Mucosa of stomach (tissue), 1 donor: ENCODE results near the gene WLS.

Experiments used
- H3K27me3 ChIP-seq: one replicate; pipeline ENCODE4 v1.7.0; 2013; ENCODE audit warnings: mild to moderate bottlenecking, low read length; ENCODE audit not compliant: control insufficient read depth, insufficient read depth
- H3K36me3 ChIP-seq: one replicate; pipeline ENCODE4 v1.7.0; 2013; ENCODE audit warnings: low read length; ENCODE audit not compliant: control insufficient read depth, insufficient read depth
- H3K4me1 ChIP-seq: one replicate; pipeline ENCODE4 v1.7.0; 2013; ENCODE audit warnings: mild to moderate bottlenecking, low read length; ENCODE audit not compliant: control insufficient read depth, insufficient read depth
- H3K4me3 ChIP-seq: one replicate; pipeline ENCODE4 v1.7.0; 2013; ENCODE audit warnings: low read length
- H3K9ac ChIP-seq: one replicate; pipeline ENCODE4 v1.7.0; 2013; ENCODE audit warnings: mild to moderate bottlenecking, low read length, moderate library complexity
- H3K9me3 ChIP-seq: one replicate; pipeline ENCODE4 v1.7.0; 2013; ENCODE audit warnings: mild to moderate bottlenecking, low read length, moderate library complexity; ENCODE audit not compliant: control insufficient read depth
- donor health status: Pancreatic carcinoma.

WLS gene

DNA sequence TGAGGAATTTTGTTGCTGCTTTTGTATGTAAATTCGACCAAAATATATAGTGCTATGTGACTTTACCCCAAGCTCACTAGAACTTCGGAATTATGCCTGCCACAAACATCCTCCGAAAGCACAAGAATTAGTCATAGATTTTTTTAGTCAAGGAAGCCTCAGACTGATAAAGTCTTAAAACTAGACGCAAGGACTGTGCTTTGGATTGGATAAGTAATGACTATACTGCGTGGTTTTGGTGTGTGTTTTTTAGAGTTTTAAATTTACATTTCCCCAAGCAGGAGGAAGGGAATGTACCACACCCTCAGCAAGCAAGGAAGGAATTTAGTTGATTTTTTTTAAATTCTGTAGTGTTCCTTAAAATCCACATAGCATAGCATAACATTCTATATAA is 10.3 kb downstream of the WLS start:
- Histone ChIP-seq H3K27me3 (no peaks in the 10 kb centered on the region), H3K4me3 (no peak overlapping the region), H3K36me3 (no peaks in the 10 kb centered on the region), H3K9me3 (no peaks in the 10 kb centered on the region), H3K4me1 (peaks cover 37% of the 10 kb centered on the region), H3K9ac (no peak overlapping the region)

DNA sequence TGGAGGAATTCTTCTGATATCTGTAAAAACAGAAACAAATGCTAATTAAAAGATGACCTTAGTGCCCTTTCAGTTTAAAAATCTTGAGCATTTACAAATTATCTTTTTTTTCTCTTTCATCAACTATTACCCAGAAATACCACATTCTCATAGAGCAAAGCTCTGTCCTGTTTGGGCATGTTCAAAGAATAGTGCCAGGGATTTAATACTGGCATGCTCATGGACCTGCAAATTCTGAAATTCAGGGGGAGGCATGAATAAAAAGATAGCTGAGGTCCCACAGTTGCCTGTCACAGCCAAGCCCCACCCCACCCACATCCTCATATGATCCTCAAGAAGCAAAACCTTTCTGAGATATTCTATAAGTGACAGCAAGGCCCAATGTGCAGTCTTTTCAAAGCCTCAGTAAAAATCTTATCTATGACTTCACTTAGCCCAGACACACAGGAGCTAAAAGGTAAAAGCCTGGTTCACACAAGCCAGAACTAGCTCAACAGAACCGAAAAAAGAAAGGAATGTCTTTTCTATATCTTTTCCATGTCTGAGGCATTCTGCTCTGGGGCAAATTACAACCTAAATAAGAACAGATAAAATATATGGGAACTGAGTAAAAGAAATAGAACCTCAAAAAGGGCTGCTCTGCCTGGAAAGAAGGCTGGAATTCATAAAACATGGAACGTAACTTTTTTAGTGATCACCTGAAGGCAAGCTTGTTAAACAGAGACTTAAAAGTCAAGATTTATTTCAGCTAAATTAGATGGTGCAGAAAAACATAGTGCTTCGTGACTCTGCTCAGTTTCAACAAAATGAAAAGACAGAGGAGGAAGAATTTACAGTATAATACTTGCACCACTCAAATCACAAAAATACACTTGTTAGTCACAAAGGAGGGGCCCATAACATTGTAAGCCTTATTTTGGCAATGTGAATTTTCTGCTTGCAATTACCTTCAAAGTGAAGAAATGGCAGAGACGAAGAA is 11.0 kb downstream of the WLS start:
- H3K9ac ChIP-seq, result no peak overlapping the region
- no peaks in the 10 kb centered on the region for H3K36me3 ChIP-seq
- no peaks in the 10 kb centered on the region for H3K27me3 ChIP-seq
- no peaks in the 10 kb centered on the region for H3K9me3 ChIP-seq
- H3K4me3 ChIP-seq, result no peak overlapping the region
- peaks cover 42% of the 10 kb centered on the region for H3K4me1 ChIP-seq

DNA sequence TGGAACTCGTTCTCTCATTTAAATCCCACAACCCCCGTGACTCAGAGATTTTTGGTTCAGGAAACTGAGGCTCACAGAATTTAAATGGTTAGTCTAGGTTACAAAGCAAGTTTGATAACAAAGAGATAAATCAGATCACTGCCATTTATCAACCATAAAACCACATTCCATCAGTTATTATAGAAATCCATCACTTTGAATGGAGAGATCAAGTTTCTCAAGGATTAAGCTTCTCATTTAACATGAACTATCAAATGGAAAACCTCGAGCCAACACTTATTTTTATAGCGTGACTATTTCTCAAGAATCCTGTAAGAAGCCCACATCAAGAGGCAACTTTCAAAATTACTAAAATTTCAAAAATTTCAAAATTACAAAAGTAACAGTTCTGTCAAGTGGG is 11.9 kb downstream of the WLS start:
- Histone ChIP-seq H3K36me3 (no peaks in the 10 kb centered on the region), H3K9ac (no peak overlapping the region), H3K9me3 (no peaks in the 10 kb centered on the region), H3K27me3 (no peaks in the 10 kb centered on the region), H3K4me3 (no peak overlapping the region), H3K4me1 (peaks cover 48% of the 10 kb centered on the region)

DNA sequence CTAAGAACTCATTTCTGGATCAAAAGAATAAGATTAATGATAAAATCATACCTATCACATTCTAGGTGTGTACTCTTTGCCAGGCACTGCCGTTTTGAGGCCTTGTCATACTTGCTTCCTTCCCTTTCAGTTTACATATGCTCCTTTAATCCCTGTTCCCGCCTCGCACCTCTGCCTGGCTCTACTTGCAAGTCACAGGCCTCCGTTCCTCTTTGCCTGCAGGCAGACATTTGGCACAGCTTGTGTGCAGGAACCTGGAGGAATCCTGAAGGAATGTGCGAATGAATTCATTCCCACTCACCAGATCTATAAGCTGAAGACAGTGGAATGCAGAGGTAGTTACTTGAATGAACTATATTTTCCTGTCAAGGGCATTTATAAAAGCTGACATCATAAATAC is 13.8 kb downstream of the WLS start:
- H3K9ac ChIP-seq, result no peak overlapping the region
- H3K4me3 ChIP-seq, result no peak overlapping the region
- no peaks in the 10 kb centered on the region for H3K9me3 ChIP-seq
- no peaks in the 10 kb centered on the region for H3K27me3 ChIP-seq
- peaks cover 42% of the 10 kb centered on the region for H3K4me1 ChIP-seq
- H3K36me3 ChIP-seq, result no peaks in the 10 kb centered on the region

DNA sequence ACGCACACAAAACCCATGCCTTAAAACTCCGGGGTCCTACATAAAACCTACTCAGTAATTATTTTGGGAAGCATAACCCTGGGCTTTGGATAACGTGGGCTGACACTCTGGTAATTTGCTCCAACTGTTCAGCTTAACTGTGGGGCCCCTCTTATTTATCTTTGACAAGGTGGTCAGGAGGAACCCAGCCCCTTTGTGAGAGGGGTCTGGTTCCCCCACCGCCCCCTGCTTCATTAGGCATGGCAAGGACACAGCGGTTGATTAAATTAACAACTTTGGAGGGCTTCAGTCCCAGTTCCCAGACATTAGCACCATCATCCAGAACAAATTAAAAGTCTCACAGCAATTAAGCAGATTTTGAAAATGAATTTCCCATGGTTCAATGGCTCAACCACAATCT is 14.7 kb downstream of the WLS start:
- Histone ChIP-seq H3K27me3 (no peaks in the 10 kb centered on the region), H3K36me3 (no peaks in the 10 kb centered on the region), H3K9me3 (no peaks in the 10 kb centered on the region), H3K4me3 (no peak overlapping the region), H3K4me1 (peaks cover 43% of the 10 kb centered on the region), H3K9ac (no peak overlapping the region)

DNA sequence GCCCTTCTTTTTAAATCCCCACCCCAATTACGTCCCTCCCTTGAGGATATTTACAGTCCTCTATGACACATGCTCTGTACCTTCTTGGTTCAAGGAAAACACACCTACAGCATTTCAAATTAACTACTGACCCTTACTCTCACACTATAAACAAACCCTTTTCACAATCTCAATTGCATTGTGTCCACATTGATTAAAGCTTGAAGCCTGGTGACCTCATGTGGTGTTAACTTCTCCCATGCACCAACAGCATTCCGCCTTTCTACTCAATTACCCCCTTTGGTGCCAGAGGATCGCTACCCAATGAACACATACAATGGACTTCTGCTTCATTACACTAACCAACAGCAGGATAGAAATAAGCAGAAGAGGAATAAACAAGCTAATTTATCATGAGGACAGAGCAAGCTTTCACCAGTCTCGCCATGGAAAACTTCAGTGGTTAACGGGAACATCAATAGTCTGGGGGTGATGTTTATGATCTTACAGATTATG is 15.2 kb downstream of the WLS start:
- Histone ChIP-seq H3K4me1 (peaks cover 39% of the 10 kb centered on the region), H3K9ac (no peak overlapping the region), H3K9me3 (no peaks in the 10 kb centered on the region), H3K27me3 (no peaks in the 10 kb centered on the region), H3K36me3 (no peaks in the 10 kb centered on the region), H3K4me3 (no peak overlapping the region)

DNA sequence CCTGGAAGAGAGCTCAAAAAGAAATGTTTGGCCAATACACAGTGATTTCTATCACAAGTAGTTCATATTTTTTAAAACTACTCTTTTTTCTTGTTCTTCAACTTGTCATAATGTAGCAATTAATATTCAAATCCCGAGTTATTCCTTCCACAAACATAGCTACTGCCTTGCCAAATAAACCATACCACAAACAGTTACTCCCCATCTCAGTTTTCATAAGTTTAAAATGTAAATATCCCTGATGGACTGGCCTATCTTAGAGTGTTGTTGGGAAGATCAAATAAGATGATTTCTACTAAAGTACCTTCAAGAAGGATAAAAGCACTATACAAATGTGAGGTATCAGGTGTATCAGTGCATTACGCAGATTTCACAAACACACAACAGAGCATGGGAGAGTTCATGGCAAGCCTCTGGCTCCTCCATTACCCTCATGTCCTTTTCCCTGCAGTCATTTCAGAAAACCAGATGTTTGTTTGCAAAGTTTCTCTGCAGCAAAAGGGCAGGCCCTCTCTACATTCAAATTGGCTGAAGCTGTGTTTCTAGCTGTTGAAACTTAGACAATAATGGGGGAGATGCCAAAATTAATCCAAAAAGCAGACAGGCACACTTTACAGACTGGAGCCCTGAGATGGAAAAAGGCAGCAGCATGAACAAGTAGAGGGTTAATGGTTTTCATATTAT is 16.1 kb downstream of the WLS start:
- H3K27me3 ChIP-seq, result no peaks in the 10 kb centered on the region
- no peak overlapping the region for H3K9ac ChIP-seq
- H3K9me3 ChIP-seq, result no peaks in the 10 kb centered on the region
- H3K4me3 ChIP-seq, result no peak overlapping the region
- H3K36me3 ChIP-seq, result no peaks in the 10 kb centered on the region
- H3K4me1 ChIP-seq, result peaks cover 35% of the 10 kb centered on the region

DNA sequence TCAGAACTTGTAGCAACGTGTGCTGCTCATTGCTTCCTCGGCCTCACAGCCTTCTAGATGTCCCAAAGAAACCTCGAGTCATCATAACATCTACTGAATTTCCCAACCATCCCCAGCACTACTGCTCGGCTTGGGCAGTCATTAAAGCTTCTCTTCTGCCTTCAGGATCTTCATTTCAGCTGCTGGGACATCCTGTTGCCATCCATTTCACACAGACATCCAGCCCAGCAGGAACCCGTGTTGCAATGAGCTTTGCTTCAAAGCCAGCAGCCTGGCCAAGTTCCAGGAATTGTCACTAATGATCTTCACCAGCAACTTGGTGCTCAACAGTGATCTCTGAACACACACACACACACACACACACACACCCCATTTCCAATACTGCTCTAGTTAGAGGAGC is 18.5 kb downstream of the WLS start:
- Histone ChIP-seq H3K4me3 (no peak overlapping the region), H3K9ac (no peak overlapping the region), H3K9me3 (no peaks in the 10 kb centered on the region), H3K36me3 (no peaks in the 10 kb centered on the region), H3K27me3 (no peaks in the 10 kb centered on the region), H3K4me1 (peaks cover 35% of the 10 kb centered on the region)

DNA sequence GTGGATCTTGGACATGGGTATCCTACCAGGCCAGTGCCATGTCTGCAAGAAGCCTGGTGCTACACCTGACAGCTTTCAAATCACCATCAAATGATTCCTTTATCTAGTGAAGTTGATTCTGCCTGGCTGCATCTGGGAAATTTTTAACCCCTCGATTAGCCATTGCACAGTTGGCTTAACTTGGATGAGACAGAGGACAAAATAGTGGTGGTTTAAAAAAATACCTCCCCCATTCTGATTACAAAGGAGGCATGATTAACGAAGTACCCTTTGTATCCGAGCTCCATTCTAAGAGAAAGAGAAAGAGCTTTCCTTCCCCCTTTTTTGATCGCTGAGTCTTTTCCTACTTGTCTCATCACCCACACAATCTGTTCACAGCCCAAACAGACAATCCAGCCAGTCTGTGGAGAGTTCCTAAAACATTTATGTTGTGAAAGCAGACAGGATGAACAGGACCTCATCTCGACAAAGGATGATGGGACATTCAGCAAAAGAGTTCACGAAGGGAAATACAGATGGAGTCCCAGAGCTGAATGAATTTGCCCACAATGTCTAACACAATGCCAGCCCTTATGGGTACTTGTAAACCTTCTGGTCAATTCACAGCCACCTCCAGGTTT is 20.5 kb downstream of the WLS start:
- H3K9ac ChIP-seq, result no peak overlapping the region
- H3K4me3 ChIP-seq, result no peak overlapping the region
- H3K9me3 ChIP-seq, result no peaks in the 10 kb centered on the region
- peaks cover 18% of the 10 kb centered on the region for H3K4me1 ChIP-seq
- H3K36me3 ChIP-seq, result no peaks in the 10 kb centered on the region
- H3K27me3 ChIP-seq, result no peaks in the 10 kb centered on the region

DNA sequence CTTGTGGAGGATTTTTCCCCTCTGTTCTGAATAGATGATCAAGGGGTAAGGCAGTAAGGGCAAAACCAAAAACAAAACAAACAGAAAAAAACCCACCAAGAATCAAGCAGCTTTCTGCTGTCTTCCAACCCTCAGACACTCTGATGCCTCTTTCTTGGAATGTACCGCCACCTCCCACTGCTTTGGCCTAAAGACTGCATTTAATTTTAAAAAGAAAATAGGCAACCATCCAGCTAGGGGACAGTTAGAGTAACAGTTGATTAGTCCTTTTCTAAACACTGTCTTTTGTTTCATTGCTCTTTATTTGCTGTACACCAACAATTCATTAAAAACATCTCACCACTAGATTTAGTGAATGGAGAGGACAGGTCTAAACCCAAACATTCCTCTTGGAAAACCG is 21.5 kb downstream of the WLS start:
- Histone ChIP-seq H3K27me3 (no peaks in the 10 kb centered on the region), H3K4me3 (no peak overlapping the region), H3K4me1 (peaks cover 10% of the 10 kb centered on the region), H3K9me3 (no peaks in the 10 kb centered on the region), H3K9ac (no peak overlapping the region), H3K36me3 (no peaks in the 10 kb centered on the region)

DNA sequence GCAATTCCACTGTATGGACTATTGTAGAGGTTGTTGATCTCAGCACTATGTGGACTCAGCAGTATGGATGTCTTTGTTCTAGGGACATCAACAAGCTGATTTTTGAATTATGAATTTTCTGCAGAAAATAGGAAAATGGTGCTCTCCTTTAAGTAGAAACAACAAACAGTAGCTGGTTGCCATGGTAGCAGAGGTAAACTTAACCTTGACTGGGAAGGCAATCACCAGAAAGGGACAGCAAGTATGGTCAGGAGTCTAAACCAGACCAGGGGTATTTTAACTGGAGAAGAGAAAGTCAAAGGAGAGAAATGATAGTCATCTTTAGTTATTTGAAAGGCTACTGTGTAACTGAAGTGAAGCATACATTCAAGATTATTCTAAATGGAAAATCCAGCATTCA is 22.3 kb downstream of the WLS start:
- Histone ChIP-seq H3K9me3 (no peaks in the 10 kb centered on the region), H3K4me3 (no peak overlapping the region), H3K4me1 (peaks cover 7% of the 10 kb centered on the region)

More for the DNA sequence above, 22.3 kb downstream of the WLS start:
- Histone ChIP-seq H3K9ac (no peak overlapping the region), H3K27me3 (no peaks in the 10 kb centered on the region), H3K36me3 (no peaks in the 10 kb centered on the region)
